Gastrocnemius medialis (tissue), 4 donors: ENCODE measurements around the gene CSRP2. TPM values are rescaled to one million over a fixed set of nuclear protein-coding genes. Genes with fewer than 3 reads are reported as not detected.

ENCODE experiments used
- ATAC-seq, 2 donors: fragments of 150-250 bp; one replicate each; pipeline ENCODE4 v1.9.1; 2016
- DNase-seq, 2 donors: peaks; one replicate each; pipeline ENCODE4 v3.0.0-alpha.2; 2019
- H3K27ac ChIP-seq, 4 donors: fragments of 200-600 bp; sonication (generic); 1 replicate in 1 of 4; 2 replicates in 3 of 4; pipeline ENCODE4 v1.5.1; 2016 to 2018; ENCODE audit warnings: mild to moderate bottlenecking in 2 of 4, moderate library complexity in 1 of 4
- H3K27me3 ChIP-seq, 3 donors: fragments of 200-600 bp; sonication (generic) in 2 of 3; 1 replicate in 1 of 3; 2 replicates in 2 of 3; pipeline versions ENCODE4 v1.5.1 to v1.6.0; 2016 to 2019; ENCODE audit warnings: mild to moderate bottlenecking in 1 of 3, moderate library complexity in 1 of 3
- H3K36me3 ChIP-seq, 2 donors: fragments of 200-600 bp; sonication (generic) in 1 of 2; one replicate each; pipeline ENCODE4 v1.5.1; 2017 to 2018
- H3K4me1 ChIP-seq, 2 donors: fragments of 200-600 bp; sonication (generic) in 1 of 2; one replicate each; pipeline ENCODE4 v1.5.1; 2016 to 2017; ENCODE audit warnings: mild to moderate bottlenecking in 2 of 2
- H3K4me3 ChIP-seq, 4 donors: fragments of 200-600 bp; sonication (generic) in 3 of 4; 1 replicate in 1 of 4; 2 replicates in 3 of 4; pipeline ENCODE4 v1.5.1; 2016 to 2019; ENCODE audit warnings: mild to moderate bottlenecking in 2 of 4
- H3K9me3 ChIP-seq, 3 donors: fragments of 200-600 bp; sonication (generic) in 2 of 3; 1 replicate in 1 of 3; 2 replicates in 2 of 3; pipeline ENCODE4 v1.5.1; 2016 to 2019
- POLR2A ChIP-seq, 2 donors: fragments of 450-650 bp; IDR thresholded peaks; one replicate each; pipeline ENCODE4 v1.6.1; 2017; ENCODE audit warnings: antibody characterized with exemption in 2 of 2, mild to moderate bottlenecking in 2 of 2, moderate library complexity in 2 of 2
- in situ Hi-C, 4 donors: fragments of 200-750 bp; cut with MboI; loops; one replicate each; pipeline versions ENCODE4 v1.15.0 to v1.8.0; 2017; ENCODE audit warnings: low sequenced_read_pairs in 4 of 4
- intact Hi-C: fragments of 100-400 bp; cut with DNase I; formaldehyde crosslinking; loops from one replicate; pipeline ENCODE4 v1.15.1; 2023; ENCODE audit warnings: low total_unique reads
- total RNA-seq, 4 donors: library from RNA; depleted of rRNA; stranded (reverse); fragments of >200 nt; gene quantifications; one replicate each; pipeline versions ENCODE4 v1.1.0 to v1.2.3, GENCODE V29; 2016
- TF ChIP-seq, protein P1 (sequence below), 5 experiments: fragments of 450-650 bp in 3 of 5; fragments of 200-600 bp in 2 of 5; sonication (generic) in 2 of 5; IDR thresholded peaks in 4 of 5; conservative IDR thresholded peaks in 1 of 5; 1 replicate in 4 of 5; 2 replicates in 1 of 5; pipeline ENCODE4 v1.5.1; 2016 to 2019; ENCODE audit warnings: antibody characterized with exemption in 5 of 5, mild to moderate bottlenecking in 3 of 5, moderate library complexity in 3 of 5

The CSRP2 gene
- 10 to 100 TPM in 3 of 4 donors, 1 to 10 TPM in 1; 6.9 to 24.2 (median 12.6) TPM for total RNA-seq

DNA sequence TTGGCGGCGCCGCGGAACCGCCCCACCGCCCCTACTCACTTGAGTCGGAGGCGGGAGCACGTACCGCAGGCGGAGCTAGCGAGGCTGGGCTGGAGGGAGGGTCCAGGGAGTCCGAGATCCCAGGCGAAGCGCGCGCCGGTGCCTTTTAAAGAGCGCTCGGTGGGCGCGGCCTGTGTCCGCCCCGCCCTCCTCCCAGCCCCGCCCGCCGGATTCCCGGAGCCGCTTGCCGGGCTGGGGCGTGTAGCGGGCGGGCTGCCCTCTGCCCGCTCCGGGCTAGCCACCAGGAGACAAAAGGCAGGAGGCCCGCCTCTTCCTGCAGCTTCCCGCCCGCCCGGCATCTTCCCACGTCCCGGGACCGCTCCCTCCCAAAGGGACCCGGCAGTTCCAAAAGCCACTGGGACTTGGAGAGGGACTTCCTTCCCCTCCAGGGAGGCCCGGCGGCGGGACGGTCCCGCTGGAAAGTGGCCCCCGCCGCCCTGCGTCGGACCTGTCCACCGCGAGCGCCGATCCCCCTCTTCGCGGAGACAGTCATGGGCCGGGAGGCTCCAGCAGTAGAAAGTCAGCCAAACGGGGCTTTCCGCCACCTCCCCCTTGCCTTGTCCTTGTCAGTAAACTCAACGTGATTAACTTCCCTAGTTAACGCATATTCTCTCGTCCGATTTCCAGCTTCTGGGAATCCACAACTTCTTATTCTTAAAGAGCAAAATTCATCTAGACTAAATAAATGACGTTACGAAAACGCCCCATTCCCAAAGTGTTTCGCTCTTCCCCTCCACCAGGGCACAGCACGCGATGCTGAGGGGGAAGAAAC, at the start of gene CSRP2:
Gene CSRP2, minus strand, starts transcription at position 121 of the 811 bp plus-strand sequence. CDS start 12,759 bp downstream, outside the sequence.
- intact Hi-C loops (no loop called here), in situ Hi-C loops (no loop called here)
- ATAC-seq (peak; percentile 88 to 89), DNase-seq (peak; percentile 53 to 73)
- Histone ChIP-seq H3K9me3 (no peaks in the 10 kb centered on the region), H3K27ac (peak within 1 kb of the TSS; percentile 76 to 82 (median 79)), H3K4me3 (peak within 1 kb of the TSS; percentile 73 to 82 (median 78)), H3K36me3 (no peaks in the 10 kb centered on the region), H3K27me3 (no peaks in the 10 kb centered on the region), H3K4me1 (peaks cover 13 to 16% of the 10 kb centered on the region in 2 donors)
- TF ChIP-seq POLR2A (IDR thresholded peaks at IDR 0.05): peak; percentile 65 to 89
- TF ChIP-seq, protein P1, sequence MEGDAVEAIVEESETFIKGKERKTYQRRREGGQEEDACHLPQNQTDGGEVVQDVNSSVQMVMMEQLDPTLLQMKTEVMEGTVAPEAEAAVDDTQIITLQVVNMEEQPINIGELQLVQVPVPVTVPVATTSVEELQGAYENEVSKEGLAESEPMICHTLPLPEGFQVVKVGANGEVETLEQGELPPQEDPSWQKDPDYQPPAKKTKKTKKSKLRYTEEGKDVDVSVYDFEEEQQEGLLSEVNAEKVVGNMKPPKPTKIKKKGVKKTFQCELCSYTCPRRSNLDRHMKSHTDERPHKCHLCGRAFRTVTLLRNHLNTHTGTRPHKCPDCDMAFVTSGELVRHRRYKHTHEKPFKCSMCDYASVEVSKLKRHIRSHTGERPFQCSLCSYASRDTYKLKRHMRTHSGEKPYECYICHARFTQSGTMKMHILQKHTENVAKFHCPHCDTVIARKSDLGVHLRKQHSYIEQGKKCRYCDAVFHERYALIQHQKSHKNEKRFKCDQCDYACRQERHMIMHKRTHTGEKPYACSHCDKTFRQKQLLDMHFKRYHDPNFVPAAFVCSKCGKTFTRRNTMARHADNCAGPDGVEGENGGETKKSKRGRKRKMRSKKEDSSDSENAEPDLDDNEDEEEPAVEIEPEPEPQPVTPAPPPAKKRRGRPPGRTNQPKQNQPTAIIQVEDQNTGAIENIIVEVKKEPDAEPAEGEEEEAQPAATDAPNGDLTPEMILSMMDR (IDR thresholded peaks at IDR 0.05 in 4 of 5, conservative IDR thresholded peaks at IDR 0.05 in 1 of 5): peak in 1 of 5 experiments; percentile 24

DNA sequence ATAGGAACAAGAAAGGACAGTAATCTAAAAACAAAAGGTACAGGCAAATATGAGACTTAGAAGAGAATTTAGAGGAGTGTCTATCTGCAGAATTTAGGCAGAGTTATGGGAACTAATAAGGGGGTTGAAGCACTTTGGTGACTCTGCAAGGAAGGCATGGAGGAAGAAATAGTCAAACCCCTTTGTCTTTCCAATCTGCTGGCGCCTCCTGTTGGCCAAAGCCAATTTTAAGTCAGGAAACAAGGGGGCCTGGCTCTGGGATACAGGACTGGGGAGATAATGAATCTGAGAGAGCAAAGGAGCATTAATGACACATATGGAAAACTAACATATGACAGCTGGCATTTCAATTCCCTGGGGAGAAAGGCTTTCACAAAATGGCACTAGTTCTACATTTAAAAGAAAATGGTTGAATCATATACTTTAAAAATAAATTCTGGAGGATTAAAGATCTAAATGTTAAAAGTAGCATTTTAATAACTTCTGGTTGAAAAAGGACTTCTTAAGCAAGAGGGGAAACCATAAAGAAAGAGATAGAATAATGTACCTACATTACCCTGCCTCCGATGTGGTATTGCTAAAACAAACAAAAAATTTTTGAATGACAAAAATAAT, 48.5 kb upstream of the CSRP2 start:
- no peak for TF ChIP-seq POLR2A (IDR thresholded peaks at IDR 0.05)
- TF ChIP-seq, protein P1 (IDR thresholded peaks at IDR 0.05 in 4 of 5, conservative IDR thresholded peaks at IDR 0.05 in 1 of 5): no peak
- DNase-seq (no peak), ATAC-seq (no peak)
- in situ Hi-C loops: no loop called here
- intact Hi-C loops: no loop called here
- H3K4me3 ChIP-seq: no peak overlapping the region
- no peaks in the 10 kb centered on the region for H3K27me3 ChIP-seq
- no peaks in the 10 kb centered on the region for H3K36me3 ChIP-seq
- peaks cover 0 to 3% of the 10 kb centered on the region in 2 donors for H3K4me1 ChIP-seq
- no peak overlapping the region for H3K27ac ChIP-seq
- no peaks in the 10 kb centered on the region for H3K9me3 ChIP-seq

- Histone ChIP-seq H3K36me3 (no peaks in the 10 kb centered on the region), H3K9me3 (no peaks in the 10 kb centered on the region), H3K27me3 (no peaks in the 10 kb centered on the region), H3K4me3 (no peak overlapping the region), H3K27ac (no peak overlapping the region), H3K4me1 (peaks cover 0 to 3% of the 10 kb centered on the region in 2 donors)
- DNase-seq: no peak
- in situ Hi-C loops (no loop called here), intact Hi-C loops (no loop called here)
- ATAC-seq: no peak
- no peak for TF ChIP-seq POLR2A (IDR thresholded peaks at IDR 0.05)
- TF ChIP-seq, protein P1 (IDR thresholded peaks at IDR 0.05 in 4 of 5, conservative IDR thresholded peaks at IDR 0.05 in 1 of 5): no peak
Observed at GRCh38 chr12:76925135-76925534, 46.3 kb upstream of the CSRP2 start.

DNA sequence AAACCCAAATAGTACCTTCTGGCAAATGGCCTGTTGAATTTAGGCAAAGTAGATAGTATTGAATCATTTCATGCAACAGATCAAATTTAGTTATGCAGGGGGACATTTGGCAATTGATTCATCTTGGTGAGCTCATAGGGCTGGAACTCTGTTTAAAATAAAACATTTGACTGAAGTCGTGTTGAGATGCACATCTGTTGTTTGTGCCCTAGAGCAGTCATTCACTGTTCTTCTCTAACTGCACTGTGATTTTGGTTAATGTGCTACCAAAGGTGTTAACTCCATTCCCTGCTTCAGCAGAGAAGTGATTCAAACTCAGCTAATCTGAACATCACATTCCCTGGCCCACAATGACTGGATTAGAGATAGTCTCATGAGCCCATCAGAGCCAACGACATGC, 44.0 kb upstream of the CSRP2 start:
- peak overlapping the region in 3 of 4 donors; percentile 37 to 55 (median 47) for H3K27ac ChIP-seq
- H3K4me3 ChIP-seq: no peak overlapping the region
- no peaks in the 10 kb centered on the region for H3K9me3 ChIP-seq
- DNase-seq (no peak), ATAC-seq (peak in 1 of 2 donors; percentile 9)
- in situ Hi-C loops: no loop called here
- H3K27me3 ChIP-seq: no peaks in the 10 kb centered on the region
- intact Hi-C loops: no loop called here
- H3K36me3 ChIP-seq: no peaks in the 10 kb centered on the region
- no peak for TF ChIP-seq POLR2A (IDR thresholded peaks at IDR 0.05)
- TF ChIP-seq, protein P1 (IDR thresholded peaks at IDR 0.05 in 4 of 5, conservative IDR thresholded peaks at IDR 0.05 in 1 of 5): no peak
- peaks cover 0 to 3% of the 10 kb centered on the region in 2 donors for H3K4me1 ChIP-seq
